GM13977 (cell line): Measurements from ENCODE around the gene LIPE.

Source experiments
- DNase-seq: peaks from one replicate; pipeline ENCODE4 v3.0.0; 2012; ENCODE audit warnings: low spot score
- CTCF ChIP-seq: IDR thresholded peaks from 2 replicates; pipeline ENCODE4 v1.5.1; 2012; ENCODE audit warnings: mild to moderate bottlenecking, control low read depth; ENCODE audit not compliant: insufficient read depth; ENCODE audit errors: extremely low read depth, missing control alignments
- in situ Hi-C: fragments of 300-500 bp; cut with MboI; formaldehyde crosslinking; loops from one replicate; pipeline ENCODE4 v1.12.0; 2022; ENCODE audit warnings: low sequenced_read_pairs, low pct_unique_long_range_greater_than_20kb, mixed read lengths, inconsistent platforms; ENCODE audit not compliant: unreplicated experiment

The LIPE gene

GRCh38 chr19:42435316-42435715 is 8.1 kb upstream of the LIPE start:
- TF ChIP-seq CTCF, result no peak
- in situ Hi-C loops, result no loop called here

GRCh38 chr19:42433503-42434260 is 6.5 kb upstream of the LIPE start:
- in situ Hi-C loops, result no loop called here
- DNase-seq, result peak; percentile 53
- peak; percentile 87 for TF ChIP-seq CTCF

More at GRCh38 chr19:42435316-42435715, 8.1 kb upstream of the LIPE start:
- no peak for DNase-seq

- in situ Hi-C loops, result no loop called here
- DNase-seq, result no peak
- TF ChIP-seq CTCF, result no peak
Observed at GRCh38 chr19:42431486-42431885, 4.3 kb upstream of the LIPE start.

- in situ Hi-C loops, result no loop called here
- no peak for TF ChIP-seq CTCF
- DNase-seq, result no peak
Observed at GRCh38 chr19:42428676-42429075, 1.5 kb upstream of the LIPE start.

- in situ Hi-C loops, result no loop called here
- no peak for DNase-seq
- TF ChIP-seq CTCF, result no peak
Observed at GRCh38 chr19:42426643-42427042, 545 bp downstream of the LIPE start.

- no peak for TF ChIP-seq CTCF
- in situ Hi-C loops, result no loop called here
- no peak for DNase-seq
Observed at GRCh38 chr19:42424712-42425131, 2.5 kb downstream of the LIPE start.

- no peak for TF ChIP-seq CTCF
- in situ Hi-C loops, result no loop called here
- no peak for DNase-seq
Observed at GRCh38 chr19:42424345-42424707, 2.9 kb downstream of the LIPE start.
